T-helper 2 cell treated with Interferon-gamma antibody and Interleukin-4, amounts not matched to agents 5 μg/mL and 100 μg/mL, for 36 hours (primary cell): ENCODE results near the gene CNMD.

Source experiments
- DNase-seq: peaks from one replicate; pipeline ENCODE4 v3.0.0; 2021; ENCODE audit warnings: low spot score
- H3K27ac Mint-ChIP-seq: one replicate; pipeline ENCODE4 v1.8.0; 2021; ENCODE audit warnings: mild to moderate bottlenecking, mixed read lengths
- H3K27me3 Mint-ChIP-seq: one replicate; pipeline ENCODE4 v1.8.0; 2021; ENCODE audit warnings: low read depth, mixed read lengths
- H3K36me3 Mint-ChIP-seq: one replicate; pipeline ENCODE4 v1.8.0; 2021; ENCODE audit warnings: low read depth, mixed read lengths
- H3K4me1 Mint-ChIP-seq: one replicate; pipeline ENCODE4 v1.8.0; 2021; ENCODE audit warnings: low read depth, mixed read lengths
- H3K4me3 Mint-ChIP-seq: one replicate; pipeline ENCODE4 v1.8.0; 2022; ENCODE audit warnings: mild to moderate bottlenecking, moderate library complexity, mixed read lengths
- H3K9me3 Mint-ChIP-seq: one replicate; pipeline ENCODE4 v1.8.0; 2021; ENCODE audit warnings: mixed read lengths

CNMD gene

GRCh38 chr13:52739468-52740071 lies at the start of gene CNMD:
Gene CNMD, minus strand, starts transcription at chr13:52739820. Its CDS starts 119 bp downstream, at chr13:52739701.
- DNase-seq: no peak
- H3K36me3 Mint-ChIP-seq: no peaks in the 10 kb centered on the region
- no peaks in the 10 kb centered on the region for H3K9me3 Mint-ChIP-seq
- no peak within 1 kb of the TSS for H3K27ac Mint-ChIP-seq
- H3K4me3 Mint-ChIP-seq: peak within 1 kb of the TSS; percentile 33
- H3K4me1 Mint-ChIP-seq: no peaks in the 10 kb centered on the region
- H3K27me3 Mint-ChIP-seq: peaks cover 50% of the 10 kb centered on the region

- H3K27me3 Mint-ChIP-seq: no peaks in the 10 kb centered on the region
- no peaks in the 10 kb centered on the region for H3K36me3 Mint-ChIP-seq
- H3K9me3 Mint-ChIP-seq: no peaks in the 10 kb centered on the region
- no peak for DNase-seq
- no peaks in the 10 kb centered on the region for H3K4me1 Mint-ChIP-seq
- H3K4me3 Mint-ChIP-seq: no peak overlapping the region
- no peak overlapping the region for H3K27ac Mint-ChIP-seq
These were observed 48.4 kb upstream of the CNMD start for GRCh38 chr13:52788011-52788410.

- H3K9me3 Mint-ChIP-seq: no peaks in the 10 kb centered on the region
- no peak overlapping the region for H3K27ac Mint-ChIP-seq
- no peaks in the 10 kb centered on the region for H3K36me3 Mint-ChIP-seq
- DNase-seq: no peak
- H3K27me3 Mint-ChIP-seq: no peaks in the 10 kb centered on the region
- no peak overlapping the region for H3K4me3 Mint-ChIP-seq
- no peaks in the 10 kb centered on the region for H3K4me1 Mint-ChIP-seq
These were observed 47.6 kb upstream of the CNMD start for GRCh38 chr13:52787235-52787634.

GRCh38 chr13:52786766-52787165 lies 47.1 kb upstream of the CNMD start:
- H3K9me3 Mint-ChIP-seq: no peaks in the 10 kb centered on the region
- H3K4me1 Mint-ChIP-seq: no peaks in the 10 kb centered on the region
- H3K36me3 Mint-ChIP-seq: no peaks in the 10 kb centered on the region
- H3K4me3 Mint-ChIP-seq: no peak overlapping the region
- H3K27ac Mint-ChIP-seq: no peak overlapping the region
- no peaks in the 10 kb centered on the region for H3K27me3 Mint-ChIP-seq
- no peak for DNase-seq

GRCh38 chr13:52785739-52786138 lies 46.1 kb upstream of the CNMD start:
- H3K27me3 Mint-ChIP-seq: no peaks in the 10 kb centered on the region
- H3K36me3 Mint-ChIP-seq: no peaks in the 10 kb centered on the region
- H3K4me1 Mint-ChIP-seq: no peaks in the 10 kb centered on the region

GRCh38 chr13:52784591-52785340 lies 45.1 kb upstream of the CNMD start:
- H3K27me3 Mint-ChIP-seq: no peaks in the 10 kb centered on the region
- DNase-seq: no peak
- no peaks in the 10 kb centered on the region for H3K36me3 Mint-ChIP-seq
- H3K27ac Mint-ChIP-seq: no peak overlapping the region
- no peaks in the 10 kb centered on the region for H3K9me3 Mint-ChIP-seq
- no peak overlapping the region for H3K4me3 Mint-ChIP-seq
- H3K4me1 Mint-ChIP-seq: no peaks in the 10 kb centered on the region

More at GRCh38 chr13:52785739-52786138, 46.1 kb upstream of the CNMD start:
- Mint-ChIP-seq H3K9me3 (no peaks in the 10 kb centered on the region), H3K4me3 (no peak overlapping the region), H3K27ac (no peak overlapping the region)
- no peak for DNase-seq

- Mint-ChIP-seq H3K27me3 (no peaks in the 10 kb centered on the region), H3K9me3 (no peaks in the 10 kb centered on the region), H3K4me3 (no peak overlapping the region), H3K27ac (no peak overlapping the region), H3K4me1 (no peaks in the 10 kb centered on the region), H3K36me3 (no peaks in the 10 kb centered on the region)
- no peak for DNase-seq
These were observed 44.3 kb upstream of the CNMD start for GRCh38 chr13:52783943-52784342.

- H3K27me3 Mint-ChIP-seq: no peaks in the 10 kb centered on the region
- H3K27ac Mint-ChIP-seq: no peak overlapping the region
- no peak overlapping the region for H3K4me3 Mint-ChIP-seq
- no peaks in the 10 kb centered on the region for H3K9me3 Mint-ChIP-seq
- H3K4me1 Mint-ChIP-seq: no peaks in the 10 kb centered on the region
- no peak for DNase-seq
- H3K36me3 Mint-ChIP-seq: no peaks in the 10 kb centered on the region
These were observed 43.1 kb upstream of the CNMD start for GRCh38 chr13:52782471-52783448.

- no peaks in the 10 kb centered on the region for H3K27me3 Mint-ChIP-seq
- no peaks in the 10 kb centered on the region for H3K4me1 Mint-ChIP-seq
- no peak for DNase-seq
- H3K36me3 Mint-ChIP-seq: no peaks in the 10 kb centered on the region
- H3K27ac Mint-ChIP-seq: no peak overlapping the region
- no peak overlapping the region for H3K4me3 Mint-ChIP-seq
- no peaks in the 10 kb centered on the region for H3K9me3 Mint-ChIP-seq
These were observed 41.0 kb upstream of the CNMD start for GRCh38 chr13:52780611-52781010.

GRCh38 chr13:52780092-52780491 lies 40.5 kb upstream of the CNMD start:
- no peaks in the 10 kb centered on the region for H3K9me3 Mint-ChIP-seq
- H3K27me3 Mint-ChIP-seq: no peaks in the 10 kb centered on the region
- H3K4me1 Mint-ChIP-seq: no peaks in the 10 kb centered on the region

GRCh38 chr13:52779103-52779502 lies 39.5 kb upstream of the CNMD start:
- no peak for DNase-seq
- Mint-ChIP-seq H3K27me3 (no peaks in the 10 kb centered on the region), H3K4me1 (no peaks in the 10 kb centered on the region), H3K9me3 (no peaks in the 10 kb centered on the region), H3K36me3 (no peaks in the 10 kb centered on the region), H3K27ac (no peak overlapping the region), H3K4me3 (no peak overlapping the region)

More at GRCh38 chr13:52780092-52780491, 40.5 kb upstream of the CNMD start:
- Mint-ChIP-seq H3K36me3 (no peaks in the 10 kb centered on the region), H3K27ac (no peak overlapping the region), H3K4me3 (no peak overlapping the region)
- no peak for DNase-seq

- no peaks in the 10 kb centered on the region for H3K4me1 Mint-ChIP-seq
- H3K27ac Mint-ChIP-seq: no peak overlapping the region
- H3K4me3 Mint-ChIP-seq: no peak overlapping the region
- DNase-seq: no peak
- H3K36me3 Mint-ChIP-seq: no peaks in the 10 kb centered on the region
- H3K27me3 Mint-ChIP-seq: peaks cover 6% of the 10 kb centered on the region
- H3K9me3 Mint-ChIP-seq: no peaks in the 10 kb centered on the region
These were observed 37.1 kb upstream of the CNMD start for GRCh38 chr13:52776726-52777125.

GRCh38 chr13:52775511-52775910 lies 35.9 kb upstream of the CNMD start:
- Mint-ChIP-seq H3K27me3 (peaks cover 6% of the 10 kb centered on the region), H3K4me3 (no peak overlapping the region), H3K27ac (no peak overlapping the region), H3K36me3 (no peaks in the 10 kb centered on the region), H3K9me3 (no peaks in the 10 kb centered on the region), H3K4me1 (no peaks in the 10 kb centered on the region)
- no peak for DNase-seq
